Adrenal gland (tissue), 12 donors: ENCODE measurements around the gene CMC2. TPM values are rescaled to one million over a fixed set of nuclear protein-coding genes. Genes with fewer than 3 reads are reported as not detected.

Experiments used
- DNase-seq, 7 donors: peaks; one replicate each; pipeline ENCODE4 v3.0.0-alpha.2; 2019 to 2020
- H3K27ac ChIP-seq, 5 donors: fragments of 200-600 bp; sonication (generic) in 4 of 5; 1 replicate in 3 of 5; 2 replicates in 2 of 5; pipeline versions ENCODE4 v1.5.1 to v1.8.0; 2016 to 2020; ENCODE audit warnings: mild to moderate bottlenecking in 1 of 5
- H3K27me3 ChIP-seq: fragments of 200-600 bp; 2 replicates; pipeline ENCODE4 v1.8.0; 2021
- H3K36me3 ChIP-seq, 2 donors: fragments of 200-600 bp; replicated peaks in 1 of 2; 1 replicate in 1 of 2; 2 replicates in 1 of 2; pipeline versions ENCODE4 v1.5.1 to v1.8.0; 2018 to 2022
- H3K4me1 ChIP-seq, 2 donors: fragments of 200-600 bp; replicated peaks in 1 of 2; 1 replicate in 1 of 2; 2 replicates in 1 of 2; pipeline versions ENCODE4 v1.5.1 to v1.8.0; 2018 to 2021
- H3K4me3 ChIP-seq, 4 donors: fragments of 200-600 bp; sonication (generic) in 3 of 4; one replicate each; pipeline ENCODE4 v1.5.1; 2016 to 2018
- H3K9me3 ChIP-seq, 3 donors: fragments of 200-600 bp; sonication (generic) in 1 of 3; replicated peaks in 1 of 3; 1 replicate in 2 of 3; 2 replicates in 1 of 3; pipeline versions ENCODE4 v1.5.1 to v1.8.0; 2016 to 2021
- POLR2A ChIP-seq, 2 donors: fragments of 450-650 bp; IDR thresholded peaks; one replicate each; pipeline ENCODE4 v1.6.1; 2017; ENCODE audit warnings: antibody characterized with exemption in 2 of 2, mild to moderate bottlenecking in 2 of 2, moderate library complexity in 1 of 2
- WGBS, 4 donors: extraction: QIAGEN DNeasy Blood & Tissue Kit in 2 of 4; methylation state at CpG; one replicate each; pipeline versions ENCODE4 v1.1.5 to v1.1.7; 2013 to 2017; 5-methylcytosine and 5-hydroxymethylcytosine counted together
- intact Hi-C, 2 donors: fragments of 100-400 bp; cut with DNase I; formaldehyde crosslinking; loops; one replicate each; pipeline versions ENCODE4 v1.14.1 to v1.15.0; 2022 to 2023
- polyA plus RNA-seq, 3 donors: library from polyadenylated mRNA; stranded (reverse); fragments of 200-250 nt in 2 of 3; fragments of 350-450 nt in 1 of 3; fragmentation: Illumina TruSeq in 1 of 3; extraction: RNeasy Lipid Tissue Mini Kit (QIAGEN cat#74804) in 1 of 3; gene quantifications; one replicate each; pipeline ENCODE4 v1.2.3, GENCODE V29; 2013 to 2014
- total RNA-seq, 9 donors: library from RNA; depleted of rRNA in 4 of 9; stranded (reverse); fragments of >200 nt in 4 of 9; fragments of 120-200 nt in 1 of 9; fragmentation: NEBNext Ultra II Directional in 1 of 9; extraction: Animal tissue kit (Norgen Biotek cat#: 25700) in 1 of 9; gene quantifications; one replicate each; pipeline versions ENCODE4 v1.1.0 to v1.2.4, GENCODE V29; 2013 to 2023
- TF ChIP-seq, protein P1 (sequence below), 6 experiments: fragments of 450-650 bp in 4 of 6; fragments of 200-600 bp in 2 of 6; sonication (generic) in 1 of 6; IDR thresholded peaks; 1 replicate in 5 of 6; 2 replicates in 1 of 6; pipeline versions ENCODE4 v1.5.1 to v1.8.0; 2016 to 2021; ENCODE audit warnings: antibody characterized with exemption in 6 of 6, mild to moderate bottlenecking in 2 of 6, moderate library complexity in 1 of 6
- donor health status: healthy with polysubstance abuse.
- donor health status: Bipolar disorder and iron deficiency.
- donor health status: DM: yes; HTN: yes; CAD: no.
- donor health status: DM: no; HTN: no; CAD: no.
- donor health status: DM: no; HTN: no; CAD: no.
- donor health status: DM: yes; HTN: yes; CAD: no.

The CMC2 gene
- total and polyA plus RNA-seq, 12 donors = 36.1 to 170 (median 65.8) TPM

DNA sequence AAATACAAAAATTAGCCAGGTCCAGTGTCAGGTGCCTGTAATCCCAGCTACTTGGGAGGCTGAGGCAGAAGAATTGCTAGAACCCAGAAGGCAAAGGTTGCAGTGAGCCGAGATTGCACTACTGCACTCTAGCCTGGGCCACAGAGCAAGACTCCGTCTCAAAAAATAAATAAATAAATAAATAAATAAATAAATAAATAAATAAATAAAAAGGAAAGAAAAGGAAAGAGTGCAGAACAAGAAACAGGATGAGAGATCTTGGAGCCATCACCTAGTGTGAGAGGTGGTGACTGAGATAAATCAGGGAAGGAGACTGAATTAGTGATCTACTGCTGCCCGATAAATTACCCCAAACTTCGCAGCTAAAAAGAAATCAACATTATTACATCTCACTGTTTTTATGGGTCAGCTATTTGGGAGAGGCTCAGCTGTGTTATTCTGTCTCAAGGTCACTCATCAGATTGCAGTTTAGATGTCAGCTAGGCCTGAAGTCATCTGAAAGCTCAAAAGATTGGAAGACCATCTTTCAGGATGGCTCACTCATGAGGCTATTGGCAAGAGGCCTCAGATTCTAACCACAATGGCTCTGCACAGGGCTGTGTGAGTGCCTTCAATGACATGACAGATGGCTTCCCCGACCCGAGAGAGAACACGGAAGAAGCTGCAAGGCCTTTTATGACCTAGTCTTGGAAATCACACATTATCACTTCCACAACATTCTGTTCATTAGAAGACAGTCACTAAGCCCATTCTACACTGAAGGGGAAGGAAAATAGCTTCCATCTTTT, 66.4 kb downstream of the CMC2 start:
- no peaks in the 10 kb centered on the region for H3K27me3 ChIP-seq
- H3K4me1 ChIP-seq = peaks cover 0 to 12% of the 10 kb centered on the region in 2 donors
- DNase-seq = peak in 1 of 7 donors; percentile 44
- H3K4me3 ChIP-seq = no peak overlapping the region
- intact Hi-C loops = no loop called here
- no peaks in the 10 kb centered on the region for H3K36me3 ChIP-seq
- H3K9me3 ChIP-seq = no peaks in the 10 kb centered on the region
- TF ChIP-seq, protein P1, sequence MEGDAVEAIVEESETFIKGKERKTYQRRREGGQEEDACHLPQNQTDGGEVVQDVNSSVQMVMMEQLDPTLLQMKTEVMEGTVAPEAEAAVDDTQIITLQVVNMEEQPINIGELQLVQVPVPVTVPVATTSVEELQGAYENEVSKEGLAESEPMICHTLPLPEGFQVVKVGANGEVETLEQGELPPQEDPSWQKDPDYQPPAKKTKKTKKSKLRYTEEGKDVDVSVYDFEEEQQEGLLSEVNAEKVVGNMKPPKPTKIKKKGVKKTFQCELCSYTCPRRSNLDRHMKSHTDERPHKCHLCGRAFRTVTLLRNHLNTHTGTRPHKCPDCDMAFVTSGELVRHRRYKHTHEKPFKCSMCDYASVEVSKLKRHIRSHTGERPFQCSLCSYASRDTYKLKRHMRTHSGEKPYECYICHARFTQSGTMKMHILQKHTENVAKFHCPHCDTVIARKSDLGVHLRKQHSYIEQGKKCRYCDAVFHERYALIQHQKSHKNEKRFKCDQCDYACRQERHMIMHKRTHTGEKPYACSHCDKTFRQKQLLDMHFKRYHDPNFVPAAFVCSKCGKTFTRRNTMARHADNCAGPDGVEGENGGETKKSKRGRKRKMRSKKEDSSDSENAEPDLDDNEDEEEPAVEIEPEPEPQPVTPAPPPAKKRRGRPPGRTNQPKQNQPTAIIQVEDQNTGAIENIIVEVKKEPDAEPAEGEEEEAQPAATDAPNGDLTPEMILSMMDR (IDR thresholded peaks at IDR 0.05) = no peak
- no peak for TF ChIP-seq POLR2A (IDR thresholded peaks at IDR 0.05)
- peak overlapping the region in 1 of 5 donors; percentile 17 for H3K27ac ChIP-seq
- 54 to 68% (median 62%) methylated on average over 7 of the region's 7 CpGs for WGBS, 4 donors

- Histone ChIP-seq H3K27ac (peak overlapping the region in 2 of 5 donors; percentile 67 to 83), H3K9me3 (no peaks in the 10 kb centered on the region), H3K4me3 (no peak overlapping the region), H3K27me3 (no peaks in the 10 kb centered on the region), H3K4me1 (peaks cover 0 to 12% of the 10 kb centered on the region in 2 donors), H3K36me3 (no peaks in the 10 kb centered on the region)
- WGBS, 4 donors = 77 to 81% (median 80%) methylated on average over 4 of the region's 4 CpGs
- DNase-seq = no peak
- intact Hi-C loops = loop anchor here (10.0 kb wide), 2 partner anchors 56 to 66 kb away; partner anchors contain the start of genes CENPN (in 1 of the 2) and CMC2 (in 1 of the 2)
- TF ChIP-seq, protein P1 (IDR thresholded peaks at IDR 0.05) = no peak
- no peak for TF ChIP-seq POLR2A (IDR thresholded peaks at IDR 0.05)
Observed at GRCh38 chr16:80938879-80939260, 67.8 kb downstream of the CMC2 start.

GRCh38 chr16:80938004-80938878, 68.4 kb downstream of the CMC2 start:
- intact Hi-C loops = loop anchor here (10.0 kb wide), 2 partner anchors 57 to 67 kb away; partner anchors contain the start of genes CENPN (in 1 of the 2) and CMC2 (in 1 of the 2)

More at GRCh38 chr16:80938004-80938878, 68.4 kb downstream of the CMC2 start:
- H3K4me1 ChIP-seq = peaks cover 0 to 12% of the 10 kb centered on the region in 2 donors
- TF ChIP-seq, protein P1 (IDR thresholded peaks at IDR 0.05) = no peak
- TF ChIP-seq POLR2A (IDR thresholded peaks at IDR 0.05) = peak in 1 of 2 donors; percentile 8
- H3K4me3 ChIP-seq = no peak overlapping the region
- H3K36me3 ChIP-seq = no peaks in the 10 kb centered on the region
- peak; percentile 46 to 93 (median 87) for DNase-seq
- H3K9me3 ChIP-seq = no peaks in the 10 kb centered on the region
- WGBS, 4 donors = 52 to 62% (median 59%) methylated on average over 15 of the region's 15 CpGs
- no peaks in the 10 kb centered on the region for H3K27me3 ChIP-seq
- H3K27ac ChIP-seq = peak overlapping the region in 4 of 5 donors; percentile 20 to 83 (median 44)
